GM12878 (cell line): ENCODE results near the gene EEF2.

Experiments
- BMI1 ChIP-seq: fragments of 450-650 bp; IDR thresholded peaks from 2 replicates; pipeline ENCODE4 v1.6.1; 2016; ENCODE audit warnings: mild to moderate bottlenecking, moderate library complexity, borderline replicate concordance
- HDGF ChIP-seq: fragments of 450-650 bp; IDR thresholded peaks from 2 replicates; pipeline ENCODE4 v1.6.1; 2016; ENCODE audit warnings: antibody characterized with exemption
- JUND ChIP-seq: IDR thresholded peaks from 2 replicates; pipeline ENCODE4 v1.6.1; 2012; ENCODE audit warnings: low read depth, mild to moderate bottlenecking, low read length, improper control_type of control experiment, moderate library complexity
- POLR2A ChIP-seq: IDR thresholded peaks from 2 replicates; pipeline ENCODE4 v1.6.1; 2011; ENCODE audit warnings: low read depth, mild to moderate bottlenecking, low read length
- SIN3A ChIP-seq: IDR thresholded peaks from 2 replicates; pipeline ENCODE4 v1.6.1; 2012; ENCODE audit warnings: low read depth, low read length, improper control_type of control experiment
- SP1 ChIP-seq: IDR thresholded peaks from one replicate; pipeline ENCODE4 v1.6.1; 2011; ENCODE audit warnings: low read depth, low read length
- TCF12 ChIP-seq: IDR thresholded peaks from 2 replicates; pipeline ENCODE4 v1.6.1; 2011; ENCODE audit warnings: low read depth, mild to moderate bottlenecking, low read length
- TCF7 ChIP-seq: IDR thresholded peaks from 2 replicates; pipeline ENCODE4 v1.6.1; 2014; ENCODE audit warnings: antibody characterized with exemption, borderline replicate concordance
- TF ChIP-seq, protein P1 (sequence below), 3 experiments: IDR thresholded peaks in 2 of 3; conservative IDR thresholded peaks in 1 of 3; 2 replicates each; pipeline ENCODE4 v1.5.1; 2011; ENCODE audit warnings: low read depth in 3 of 3, low read length in 3 of 3, mild to moderate bottlenecking in 3 of 3, control low read depth in 2 of 3, moderate library complexity in 2 of 3, inconsistent platforms in 1 of 3, mixed read lengths in 1 of 3; ENCODE audit not compliant: control insufficient read depth in 2 of 3, insufficient read depth in 1 of 3; ENCODE audit errors: extremely low read depth in 1 of 3
- TF ChIP-seq, protein P2 (sequence below): IDR thresholded peaks from 2 replicates; pipeline ENCODE4 v1.6.1; 2012; ENCODE audit warnings: low read depth, low read length, improper control_type of control experiment

- TF ChIP-seq JUND, result no peak
- no peak for TF ChIP-seq SP1
- TF ChIP-seq HDGF, result no peak
- TF ChIP-seq, protein P1, sequence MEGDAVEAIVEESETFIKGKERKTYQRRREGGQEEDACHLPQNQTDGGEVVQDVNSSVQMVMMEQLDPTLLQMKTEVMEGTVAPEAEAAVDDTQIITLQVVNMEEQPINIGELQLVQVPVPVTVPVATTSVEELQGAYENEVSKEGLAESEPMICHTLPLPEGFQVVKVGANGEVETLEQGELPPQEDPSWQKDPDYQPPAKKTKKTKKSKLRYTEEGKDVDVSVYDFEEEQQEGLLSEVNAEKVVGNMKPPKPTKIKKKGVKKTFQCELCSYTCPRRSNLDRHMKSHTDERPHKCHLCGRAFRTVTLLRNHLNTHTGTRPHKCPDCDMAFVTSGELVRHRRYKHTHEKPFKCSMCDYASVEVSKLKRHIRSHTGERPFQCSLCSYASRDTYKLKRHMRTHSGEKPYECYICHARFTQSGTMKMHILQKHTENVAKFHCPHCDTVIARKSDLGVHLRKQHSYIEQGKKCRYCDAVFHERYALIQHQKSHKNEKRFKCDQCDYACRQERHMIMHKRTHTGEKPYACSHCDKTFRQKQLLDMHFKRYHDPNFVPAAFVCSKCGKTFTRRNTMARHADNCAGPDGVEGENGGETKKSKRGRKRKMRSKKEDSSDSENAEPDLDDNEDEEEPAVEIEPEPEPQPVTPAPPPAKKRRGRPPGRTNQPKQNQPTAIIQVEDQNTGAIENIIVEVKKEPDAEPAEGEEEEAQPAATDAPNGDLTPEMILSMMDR (IDR thresholded peaks at IDR 0.05 in 2 of 3, conservative IDR thresholded peaks at IDR 0.05 in 1 of 3; ENCODE audit: control insufficient read depth in 2 of 3, extremely low read depth in 1 of 3, insufficient read depth in 1 of 3, low read depth in 3 of 3, low read length in 3 of 3), result no peak
- no peak for TF ChIP-seq POLR2A
- no peak for TF ChIP-seq TCF12
- no peak for TF ChIP-seq TCF7
- TF ChIP-seq SIN3A, result no peak
- no peak for TF ChIP-seq BMI1
- TF ChIP-seq, protein P2, sequence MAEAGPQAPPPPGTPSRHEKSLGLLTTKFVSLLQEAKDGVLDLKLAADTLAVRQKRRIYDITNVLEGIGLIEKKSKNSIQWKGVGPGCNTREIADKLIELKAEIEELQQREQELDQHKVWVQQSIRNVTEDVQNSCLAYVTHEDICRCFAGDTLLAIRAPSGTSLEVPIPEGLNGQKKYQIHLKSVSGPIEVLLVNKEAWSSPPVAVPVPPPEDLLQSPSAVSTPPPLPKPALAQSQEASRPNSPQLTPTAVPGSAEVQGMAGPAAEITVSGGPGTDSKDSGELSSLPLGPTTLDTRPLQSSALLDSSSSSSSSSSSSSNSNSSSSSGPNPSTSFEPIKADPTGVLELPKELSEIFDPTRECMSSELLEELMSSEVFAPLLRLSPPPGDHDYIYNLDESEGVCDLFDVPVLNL, result no peak
These were observed 717 bp downstream of the EEF2 start for GRCh38 chr19:3984584-3984907.
